HEK293T (cell line): ENCODE measurements around the gene CREB3L4.

Experiments used
- CTCF ChIA-PET: fragments of 350-600 bp; formaldehyde crosslinking; extraction: SDS; loops from one replicate; lab custom pipeline; 2021; ENCODE audit warnings: antibody characterized with exemption, inconsistent platforms; lab: Yijun Ruan, JAX
- POLR2A ChIA-PET: fragments of 350-600 bp; formaldehyde crosslinking; extraction: SDS; loops from one replicate; lab custom pipeline; 2020; ENCODE audit warnings: antibody characterized with exemption, inconsistent platforms; lab: Yijun Ruan, JAX
- DNase-seq: peaks from one replicate; pipeline ENCODE4 v3.0.0; 2012; ENCODE audit warnings: mixed read lengths; ENCODE audit errors: extremely low spot score
- ARNT ChIP-seq: fragments of 450-650 bp; IDR thresholded peaks from 2 replicates; pipeline ENCODE4 v1.6.1; 2017; ENCODE audit warnings: mild to moderate bottlenecking
- BHLHE40 ChIP-seq: fragments of 450-650 bp; IDR thresholded peaks from 2 replicates; pipeline ENCODE4 v1.6.1; 2016; ENCODE audit warnings: mild to moderate bottlenecking, moderate library complexity, borderline replicate concordance
- CTBP1 ChIP-seq: fragments of 450-650 bp; IDR thresholded peaks from 2 replicates; pipeline ENCODE4 v1.6.1; 2016; ENCODE audit warnings: borderline replicate concordance
- ELF4 ChIP-seq: fragments of 450-650 bp; IDR thresholded peaks from 2 replicates; pipeline ENCODE4 v1.6.1; 2017; ENCODE audit warnings: antibody characterized with exemption
- FOXA1 ChIP-seq: fragments of 450-650 bp; IDR thresholded peaks from 2 replicates; pipeline ENCODE4 v1.6.1; 2016; ENCODE audit warnings: mild to moderate bottlenecking
- FOXK2 ChIP-seq: fragments of 450-650 bp; IDR thresholded peaks from 2 replicates; pipeline ENCODE4 v1.6.1; 2016; ENCODE audit warnings: mild to moderate bottlenecking
- FOXM1 ChIP-seq: fragments of 450-650 bp; IDR thresholded peaks from 2 replicates; pipeline ENCODE4 v1.6.1; 2017; ENCODE audit warnings: mild to moderate bottlenecking, borderline replicate concordance
- HDGF ChIP-seq: fragments of 450-650 bp; IDR thresholded peaks from 2 replicates; pipeline ENCODE4 v1.6.1; 2017; ENCODE audit warnings: antibody characterized with exemption, borderline replicate concordance
- L3MBTL2 ChIP-seq: fragments of 450-650 bp; conservative IDR thresholded peaks from 2 replicates; pipeline ENCODE4 v1.6.1; 2016; ENCODE audit warnings: mild to moderate bottlenecking
- LEF1 ChIP-seq: fragments of 450-650 bp; IDR thresholded peaks from 2 replicates; pipeline ENCODE4 v1.6.1; 2017; ENCODE audit warnings: mild to moderate bottlenecking, borderline replicate concordance
- NFRKB ChIP-seq: fragments of 450-650 bp; IDR thresholded peaks from 2 replicates; pipeline ENCODE4 v1.6.1; 2016; ENCODE audit warnings: mild to moderate bottlenecking, moderate library complexity
- PKNOX1 ChIP-seq: fragments of 450-650 bp; IDR thresholded peaks from 2 replicates; pipeline ENCODE4 v1.6.1; 2016
- SP1 ChIP-seq: fragments of 450-650 bp; IDR thresholded peaks from 2 replicates; pipeline ENCODE4 v1.6.1; 2017
- SUZ12 ChIP-seq: fragments of 450-650 bp; IDR thresholded peaks from 2 replicates; pipeline ENCODE4 v1.6.1; 2016; ENCODE audit warnings: mild to moderate bottlenecking
- TARDBP ChIP-seq: fragments of 450-650 bp; IDR thresholded peaks from 2 replicates; pipeline ENCODE4 v1.6.1; 2016
- ZNF384 ChIP-seq: fragments of 450-650 bp; IDR thresholded peaks from 2 replicates; pipeline ENCODE4 v1.6.1; 2016

The CREB3L4 gene

GRCh38 chr1:153960206-153960605 lies 7.5 kb upstream of the CREB3L4 start:
- DNase-seq, result no peak
- ChIA-PET POLR2A (interaction anchor here (1.0 to 7.7 kb wide), 5 partner anchors 7 to 30 kb away, joined by 3 to 74 read pairs (median 20); partner anchors contain the start of genes CREB3L4, DENND4B, JTB and RAB13), CTCF (no interaction called here)
- TF ChIP-seq FOXM1 (no peak), ZNF384 (no peak), CTBP1 (no peak), ARNT (no peak)

DNA sequence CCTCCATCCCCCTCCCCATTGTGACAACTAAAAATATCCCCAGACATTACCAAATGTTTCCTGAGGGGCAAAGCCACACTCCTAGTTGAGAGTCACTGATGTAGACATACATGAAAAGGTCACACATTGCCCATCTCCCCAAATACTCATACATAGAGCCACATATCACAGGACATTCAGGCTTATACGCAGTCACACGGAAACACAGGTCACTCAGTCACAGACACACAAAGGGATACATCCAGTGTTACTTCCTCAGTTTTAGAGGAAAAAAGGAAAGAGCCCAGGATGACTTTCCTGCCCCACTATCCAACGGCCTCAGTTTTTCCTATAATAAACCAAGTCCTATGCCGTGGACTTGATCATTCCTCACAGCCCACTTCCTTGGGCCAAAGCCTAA lies 6.3 kb upstream of the CREB3L4 start:
- POLR2A ChIA-PET, result interaction anchor here (3.2 to 4.0 kb wide), 2 partner anchors 15 to 29 kb away, joined by 27 to 38 read pairs; partner anchors contain the start of genes DENND4B and RPS27
- CTCF ChIA-PET, result no interaction called here
- DNase-seq, result no peak
- TF ChIP-seq ZNF384 (no peak), ARNT (no peak), SUZ12 (no peak), FOXK2 (no peak), CTBP1 (no peak), L3MBTL2 (no peak), ELF4 (no peak), NFRKB (no peak)

DNA sequence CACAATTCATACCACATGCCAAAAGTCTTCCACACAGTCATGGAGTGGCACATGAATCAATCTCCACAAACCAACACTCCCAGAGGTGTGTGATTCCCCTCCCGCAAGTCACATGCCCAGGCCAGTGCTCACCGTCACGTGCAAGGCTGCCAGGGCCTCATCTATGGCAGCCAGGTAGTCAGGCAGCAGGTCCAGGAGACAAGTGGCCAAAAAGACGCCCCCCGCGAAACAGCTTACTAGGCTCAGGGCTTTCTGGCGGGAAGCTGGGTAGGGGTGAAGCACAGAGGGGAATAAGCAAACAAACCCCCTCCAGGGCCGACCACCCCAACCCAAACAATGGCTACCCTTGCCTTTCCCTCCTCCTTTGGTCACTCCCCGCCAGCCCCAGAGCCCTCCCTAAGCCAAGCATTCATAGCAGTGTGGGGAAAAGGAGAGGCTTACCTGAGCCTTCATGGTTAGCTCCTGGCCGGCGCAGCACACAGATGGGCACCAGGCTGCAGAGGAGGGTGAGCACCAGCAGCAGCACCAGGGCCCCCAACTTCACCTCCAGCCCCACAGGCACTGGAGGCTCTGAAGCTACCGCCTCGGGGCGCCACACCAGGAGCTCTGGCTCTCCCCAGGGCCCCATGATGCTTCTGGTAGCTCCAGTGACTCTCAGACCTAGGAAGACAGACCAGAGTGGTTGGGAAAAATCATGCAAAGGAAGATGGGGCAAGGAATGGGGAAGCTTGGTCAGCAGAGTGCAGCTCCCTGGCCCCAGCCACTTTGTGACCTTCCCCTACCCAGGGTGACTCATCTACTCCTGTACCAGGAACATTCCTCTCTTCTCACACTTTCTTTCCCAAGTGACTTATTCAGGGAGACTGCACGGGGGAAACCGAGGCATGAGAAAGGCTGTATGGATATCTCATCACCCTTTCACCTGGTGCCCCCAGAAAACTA lies 5.3 kb upstream of the CREB3L4 start:
- TF ChIP-seq PKNOX1 (no peak), CTBP1 (no peak), FOXK2 (no peak), SUZ12 (no peak), FOXA1 (no peak), FOXM1 (no peak), SP1 (no peak), ZNF384 (no peak), BHLHE40 (no peak), ARNT (no peak), L3MBTL2 (no peak), TARDBP (no peak), NFRKB (no peak), LEF1 (no peak)
- DNase-seq, result no peak
- ChIA-PET POLR2A (interaction anchor here (1.0 to 4.0 kb wide), 14 partner anchors 9 to 335 kb away, joined by 3 to 65 read pairs (median 10); partner anchors contain the start of genes DENND4B, GATAD2B, JTB and RAB13), CTCF (interaction anchor here (0.6 to 1.6 kb wide), 3 partner anchors 16 to 107 kb away, joined by 6 to 9 read pairs (median 7); partner anchors contain the start of genes DENND4B and RAB13)

DNA sequence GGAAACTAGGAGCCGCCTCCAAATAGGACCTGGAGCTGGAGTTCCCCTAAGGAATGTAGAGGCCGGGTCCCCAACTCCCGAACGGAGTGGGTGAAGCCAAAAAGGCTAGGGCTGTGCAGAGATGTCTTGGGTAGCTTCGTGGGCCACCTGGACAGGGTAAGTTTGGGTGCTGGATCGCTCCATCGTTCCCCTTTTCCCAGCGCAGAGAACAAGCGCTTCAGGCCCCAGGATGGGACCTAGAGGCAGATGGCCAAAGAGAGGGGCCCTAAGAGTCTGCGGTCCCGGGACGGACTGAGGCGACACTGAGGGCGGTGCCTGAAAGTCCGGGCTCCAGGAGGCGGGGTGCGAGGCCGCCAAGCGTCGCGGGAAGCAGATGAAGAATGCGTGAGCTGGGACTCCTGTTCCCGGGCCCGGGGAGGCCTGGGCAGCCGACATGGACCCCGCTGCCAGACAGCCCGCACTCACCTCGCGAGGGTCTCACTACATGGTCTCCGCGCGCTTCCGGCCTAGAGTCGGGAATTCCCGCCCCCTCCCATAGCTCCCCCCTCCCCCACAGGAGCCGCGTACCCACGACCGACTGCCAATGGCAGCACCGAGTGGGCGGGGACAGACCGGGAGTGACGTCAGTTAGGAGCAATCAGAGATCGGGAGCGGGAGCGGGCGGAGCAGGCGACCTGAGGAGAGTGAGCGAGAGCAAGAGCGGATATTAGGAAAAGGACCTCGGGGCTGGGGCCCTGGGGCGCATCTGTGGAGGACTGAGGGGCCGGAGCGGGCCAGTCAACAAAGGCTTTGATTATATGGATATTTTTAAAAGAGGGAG lies 4.5 kb upstream of the CREB3L4 start, which contains the start of gene SLC39A1:
SLC39A1 (minus strand) TSS at position 508 of the 820 bp plus-strand sequence. CDS start 822 bp downstream, outside the sequence.
- TF ChIP-seq TARDBP, result no peak
- no peak for TF ChIP-seq FOXA1
- TF ChIP-seq ARNT, result no peak
- TF ChIP-seq HDGF, result no peak
- TF ChIP-seq SUZ12, result no peak
- TF ChIP-seq ZNF384, result no peak
- no peak for TF ChIP-seq BHLHE40
- TF ChIP-seq LEF1, result no peak
- peak; percentile 42; the same call in 1 of the 2 replicates for TF ChIP-seq ELF4
- TF ChIP-seq PKNOX1, result peak; percentile 99
- no peak for TF ChIP-seq SP1
- no peak for TF ChIP-seq FOXM1
- no peak for TF ChIP-seq FOXK2
- TF ChIP-seq CTBP1, result no peak
- peak; percentile 72 for TF ChIP-seq L3MBTL2
- TF ChIP-seq NFRKB, result no peak
- POLR2A ChIA-PET, result interaction anchor here (0.7 to 4.0 kb wide), 22 partner anchors 9 to 336 kb away, joined by 3 to 65 read pairs (median 5); partner anchors contain the start of genes CHTOP, DENND4B, GATAD2B and JTB
- DNase-seq, result peak; percentile 94
- CTCF ChIA-PET, result interaction anchor here (0.6 to 1.6 kb wide), 4 partner anchors 17 to 108 kb away, joined by 3 to 9 read pairs (median 6); partner anchors contain the start of genes DENND4B and RAB13

DNA sequence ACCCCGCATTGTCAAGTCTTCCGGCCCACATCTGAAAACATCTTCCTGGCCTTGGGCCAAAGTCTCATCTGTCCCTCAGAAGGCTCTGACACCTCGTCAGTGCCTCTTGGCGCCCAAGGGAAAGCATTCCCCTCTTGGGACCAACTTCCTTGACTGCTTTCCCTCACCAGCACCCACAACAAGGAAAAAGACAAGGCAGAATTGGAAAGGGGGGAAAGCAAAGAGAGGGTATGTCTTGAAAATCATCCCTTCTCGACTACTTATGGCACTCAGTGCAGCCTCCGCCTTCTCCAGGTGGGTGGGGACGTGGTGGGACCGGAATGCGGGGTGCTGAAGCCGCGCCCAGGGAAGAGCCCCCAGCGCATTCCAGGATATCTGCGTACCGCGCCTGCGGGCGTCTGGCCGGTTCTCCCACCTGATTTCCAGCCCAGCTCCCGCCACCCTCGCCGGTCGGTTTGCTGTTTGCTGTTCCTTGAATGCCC lies 3.8 kb upstream of the CREB3L4 start:
- no peak for DNase-seq
- ChIA-PET CTCF (interaction anchor here (0.9 to 1.6 kb wide), 3 partner anchors 17 to 42 kb away, joined by 3 to 9 read pairs (median 7); partner anchors contain the start of genes DENND4B and RAB13), POLR2A (interaction anchor here (0.7 to 4.0 kb wide), 19 partner anchors 8 to 337 kb away, joined by 3 to 65 read pairs (median 6); partner anchors contain the start of genes CHTOP, DENND4B, GATAD2B and JTB)
- TF ChIP-seq ELF4 (no peak), SP1 (no peak), CTBP1 (no peak), FOXA1 (no peak), TARDBP (no peak), FOXK2 (no peak), L3MBTL2 (no peak), SUZ12 (no peak), PKNOX1 (no peak), ARNT (no peak), HDGF (no peak), BHLHE40 (no peak), FOXM1 (no peak)
